ENCODE data around the gene TLE3.

GRCh38 chr15:70090436-70091296 lies 7.1 kb downstream of the TLE3 start:
- TF ChIP-seq YY1 (IDR thresholded peaks at IDR 0.05; ENCODE audit: insufficient read depth, insufficient read length) (no peak), ZNF274 (IDR thresholded peaks at IDR 0.05; ENCODE audit: low read depth, low read length) (no peak)
